Measurements from ENCODE around the gene ADNP2.

GRCh38 chr18:80182855-80183254, 73.8 kb downstream of the ADNP2 start:
- TF ChIP-seq POLR2A (IDR thresholded peaks at IDR 0.05; ENCODE audit: low read length) (no peak), GATA1 (IDR thresholded peaks at IDR 0.05; ENCODE audit: low read depth, low read length) (no peak)

Measured in erythroblast (primary cell).